Keratinocyte (primary cell): ENCODE measurements around the gene TNFRSF11A.

Experiments used
- EZH2 ChIP-seq: IDR thresholded peaks from one replicate; pipeline ENCODE4 v1.6.1; 2012; ENCODE audit warnings: inconsistent platforms, mild to moderate bottlenecking, low read length, moderate library complexity
- TF ChIP-seq, protein P1 (sequence below), 3 experiments: IDR thresholded peaks in 1 of 3; conservative IDR thresholded peaks in 1 of 3; optimal IDR thresholded peaks in 1 of 3; 2 replicates in 2 of 3; 3 replicates in 1 of 3; pipeline versions ENCODE3 to v1.5.1; 2011; ENCODE audit warnings: low read length in 3 of 3, mild to moderate bottlenecking in 3 of 3, moderate library complexity in 2 of 3, control low read depth in 1 of 3, inconsistent platforms in 1 of 3; ENCODE audit not compliant: insufficient read depth in 2 of 3; ENCODE audit errors: extremely low read depth in 1 of 3

DNA sequence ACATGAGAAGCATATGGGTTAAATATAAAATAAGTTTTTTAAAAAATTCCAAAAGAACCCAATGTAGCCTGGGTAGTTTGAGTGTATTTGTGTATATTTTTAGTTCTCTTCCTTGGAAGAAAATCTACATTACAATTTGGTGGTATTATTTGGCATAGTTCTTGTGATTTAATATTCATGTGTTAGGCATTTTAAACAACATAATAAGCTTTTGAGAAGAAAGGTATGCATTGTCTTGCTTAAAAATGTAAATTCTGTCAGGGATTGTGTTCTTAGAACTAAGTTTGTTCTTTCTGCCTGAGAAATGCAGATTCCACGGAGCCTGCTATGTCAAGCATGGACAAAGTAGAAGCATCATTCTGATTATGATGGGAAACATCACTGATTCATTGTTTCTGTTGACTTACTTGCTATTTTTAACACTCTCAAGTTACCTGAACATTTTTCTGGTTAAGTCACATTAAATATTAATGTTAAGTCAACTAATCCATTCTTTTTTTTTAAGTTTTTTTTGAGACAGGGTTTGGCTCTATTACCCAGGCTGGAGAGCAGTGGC is 49.4 kb downstream of the TNFRSF11A start:
- TF ChIP-seq, protein P1, sequence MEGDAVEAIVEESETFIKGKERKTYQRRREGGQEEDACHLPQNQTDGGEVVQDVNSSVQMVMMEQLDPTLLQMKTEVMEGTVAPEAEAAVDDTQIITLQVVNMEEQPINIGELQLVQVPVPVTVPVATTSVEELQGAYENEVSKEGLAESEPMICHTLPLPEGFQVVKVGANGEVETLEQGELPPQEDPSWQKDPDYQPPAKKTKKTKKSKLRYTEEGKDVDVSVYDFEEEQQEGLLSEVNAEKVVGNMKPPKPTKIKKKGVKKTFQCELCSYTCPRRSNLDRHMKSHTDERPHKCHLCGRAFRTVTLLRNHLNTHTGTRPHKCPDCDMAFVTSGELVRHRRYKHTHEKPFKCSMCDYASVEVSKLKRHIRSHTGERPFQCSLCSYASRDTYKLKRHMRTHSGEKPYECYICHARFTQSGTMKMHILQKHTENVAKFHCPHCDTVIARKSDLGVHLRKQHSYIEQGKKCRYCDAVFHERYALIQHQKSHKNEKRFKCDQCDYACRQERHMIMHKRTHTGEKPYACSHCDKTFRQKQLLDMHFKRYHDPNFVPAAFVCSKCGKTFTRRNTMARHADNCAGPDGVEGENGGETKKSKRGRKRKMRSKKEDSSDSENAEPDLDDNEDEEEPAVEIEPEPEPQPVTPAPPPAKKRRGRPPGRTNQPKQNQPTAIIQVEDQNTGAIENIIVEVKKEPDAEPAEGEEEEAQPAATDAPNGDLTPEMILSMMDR (optimal IDR thresholded peaks at IDR 0.05 in 1 of 3, IDR thresholded peaks at IDR 0.05 in 1 of 3, conservative IDR thresholded peaks at IDR 0.05 in 1 of 3; ENCODE audit: extremely low read depth in 1 of 3, insufficient read depth in 2 of 3, low read length in 3 of 3), result no peak
- no peak for TF ChIP-seq EZH2
